H9 (cell line): Measurements from ENCODE around the gene TACR1. TPM values are rescaled to one million over a fixed set of nuclear protein-coding genes. Genes with fewer than 3 reads are reported as not detected.

Experiments used
- DNase-seq: peaks from one replicate; pipeline ENCODE4 v3.0.0-alpha.2; 2017
- H2AFZ ChIP-seq: one replicate; pipeline ENCODE4 v1.6.1; 2013; ENCODE audit warnings: mild to moderate bottlenecking, low read length, control low read depth, moderate library complexity
- H2AK5ac ChIP-seq: 2 replicates; pipeline ENCODE4 v1.6.1; 2013; ENCODE audit warnings: low read length, control low read depth, mixed read lengths; ENCODE audit not compliant: insufficient read length
- H2BK120ac ChIP-seq: one replicate; pipeline ENCODE4 v1.6.1; 2013; ENCODE audit warnings: low read depth, mild to moderate bottlenecking, low read length, control low read depth, inconsistent platforms; ENCODE audit not compliant: poor library complexity, severe bottlenecking
- H2BK12ac ChIP-seq: 2 replicates; pipeline ENCODE4 v1.6.1; 2013; ENCODE audit warnings: low read length, control low read depth, mixed read lengths, low read depth; ENCODE audit not compliant: insufficient read length
- H2BK15ac ChIP-seq: 2 replicates; pipeline ENCODE4 v1.6.1; 2013; ENCODE audit warnings: low read depth, low read length, control low read depth
- H2BK20ac ChIP-seq: one replicate; pipeline ENCODE4 v1.6.1; 2013; ENCODE audit warnings: low read depth, mild to moderate bottlenecking, low read length, control low read depth, inconsistent platforms; ENCODE audit not compliant: poor library complexity, severe bottlenecking
- H2BK5ac ChIP-seq: 2 replicates; pipeline ENCODE4 v1.6.1; 2013; ENCODE audit warnings: low read length, control low read depth, mixed read lengths; ENCODE audit not compliant: insufficient read length
- H3K14ac ChIP-seq: 2 replicates; pipeline ENCODE4 v1.6.1; 2013; ENCODE audit warnings: low read length, control low read depth; ENCODE audit not compliant: insufficient read depth
- H3K18ac ChIP-seq: 2 replicates; pipeline ENCODE4 v1.6.1; 2013; ENCODE audit warnings: low read depth, mild to moderate bottlenecking, mixed read lengths, low read length, control low read depth; ENCODE audit not compliant: insufficient read length
- H3K23ac ChIP-seq: 2 replicates; pipeline ENCODE4 v1.6.1; 2013; ENCODE audit warnings: low read length, control low read depth, mixed read lengths, low read depth; ENCODE audit not compliant: insufficient read length
- H3K23me2 ChIP-seq: 2 replicates; pipeline ENCODE4 v1.6.1; 2013; ENCODE audit warnings: low read depth, mild to moderate bottlenecking, mixed read lengths, low read length, control low read depth; ENCODE audit not compliant: insufficient read length, poor library complexity, severe bottlenecking
- H3K27ac ChIP-seq: 2 replicates; pipeline ENCODE4 v1.5.1; 2013; ENCODE audit warnings: low read length, control low read depth, mixed read lengths, low read depth; ENCODE audit not compliant: insufficient read length
- H3K27me3 ChIP-seq: 2 replicates; pipeline ENCODE4 v1.6.1; 2013; ENCODE audit warnings: low read length, control low read depth, inconsistent platforms; ENCODE audit not compliant: insufficient read depth
- H3K4ac ChIP-seq: 2 replicates; pipeline ENCODE4 v1.6.1; 2013; ENCODE audit warnings: low read depth, mild to moderate bottlenecking, control low read depth, inconsistent platforms, low read length, moderate library complexity
- H3K4me1 ChIP-seq: 2 replicates; pipeline ENCODE4 v1.6.1; 2013; ENCODE audit warnings: low read length, control low read depth, inconsistent platforms; ENCODE audit not compliant: insufficient read depth
- H3K4me2 ChIP-seq: 2 replicates; pipeline ENCODE4 v1.6.1; 2013; ENCODE audit warnings: low read length, control low read depth, mixed read lengths; ENCODE audit not compliant: insufficient read length, insufficient read depth
- H3K56ac ChIP-seq: 2 replicates; pipeline ENCODE4 v1.6.1; 2013; ENCODE audit warnings: low read depth, mild to moderate bottlenecking, mixed read lengths, low read length, control low read depth; ENCODE audit not compliant: insufficient read length
- H3K79me1 ChIP-seq: 2 replicates; pipeline ENCODE4 v1.6.1; 2013; ENCODE audit warnings: low read depth, mild to moderate bottlenecking, moderate library complexity, low read length, control low read depth, inconsistent platforms; ENCODE audit not compliant: insufficient read depth, poor library complexity, severe bottlenecking
- H3K79me2 ChIP-seq: 2 replicates; pipeline ENCODE4 v1.6.1; 2013; ENCODE audit warnings: low read length, control low read depth, inconsistent platforms; ENCODE audit not compliant: insufficient read depth
- H3K9ac ChIP-seq: 2 replicates; pipeline ENCODE4 v1.6.1; 2013; ENCODE audit warnings: low read length, control low read depth, mixed read lengths; ENCODE audit not compliant: insufficient read length; ENCODE audit errors: extremely low read depth
- H3K9me3 ChIP-seq: one replicate; pipeline ENCODE4 v1.6.1; 2013; ENCODE audit warnings: low read depth, low read length, inconsistent platforms; ENCODE audit not compliant: control insufficient read depth
- H3T11ph ChIP-seq: one replicate; pipeline ENCODE4 v1.6.1; 2013; ENCODE audit warnings: mild to moderate bottlenecking, low read length, control low read depth, inconsistent platforms
- H4K20me1 ChIP-seq: one replicate; pipeline ENCODE4 v1.6.1; 2013; ENCODE audit not compliant: control insufficient read depth, insufficient read length, insufficient read depth
- H4K5ac ChIP-seq: 2 replicates; pipeline ENCODE4 v1.6.1; 2013; ENCODE audit warnings: low read depth, mild to moderate bottlenecking, mixed read lengths, low read length, control low read depth; ENCODE audit not compliant: insufficient read length
- H4K8ac ChIP-seq: replicated peaks from 2 replicates; pipeline ENCODE4 v1.6.1; 2013; ENCODE audit warnings: low read length, control low read depth, mixed read lengths, low read depth; ENCODE audit not compliant: insufficient read length
- H4K91ac ChIP-seq: 2 replicates; pipeline ENCODE4 v1.6.1; 2013; ENCODE audit warnings: low read depth, mild to moderate bottlenecking, moderate library complexity, mixed read lengths, low read length, control low read depth; ENCODE audit not compliant: insufficient read length
- H3K27ac Mint-ChIP-seq, 3 experiments: 2 replicates in 2 of 3; 3 replicates in 1 of 3; pipeline ENCODE4 v1.8.0; 2020 to 2021; ENCODE audit warnings: mixed read lengths in 3 of 3, mild to moderate bottlenecking in 1 of 3, moderate library complexity in 1 of 3
- H3K27me3 Mint-ChIP-seq: 2 replicates; pipeline ENCODE4 v1.8.0; 2021; ENCODE audit warnings: low read depth, mild to moderate bottlenecking, moderate library complexity, mixed read lengths
- H3K36me3 Mint-ChIP-seq, 3 experiments: 2 replicates in 2 of 3; 3 replicates in 1 of 3; pipeline ENCODE4 v1.8.0; 2020 to 2021; ENCODE audit warnings: low read depth in 3 of 3, mixed read lengths in 3 of 3; ENCODE audit not compliant: insufficient read depth in 1 of 3
- H3K4me1 Mint-ChIP-seq, 2 experiments: 2 replicates each; pipeline ENCODE4 v1.8.0; 2020; ENCODE audit warnings: mixed read lengths in 2 of 2
- H3K4me3 Mint-ChIP-seq, 2 experiments: 2 replicates in 1 of 2; 3 replicates in 1 of 2; pipeline ENCODE4 v1.8.0; 2020 to 2021; ENCODE audit warnings: mild to moderate bottlenecking in 2 of 2, mixed read lengths in 2 of 2, moderate library complexity in 1 of 2
- H3K9me3 Mint-ChIP-seq, 2 experiments: 2 replicates in 1 of 2; 3 replicates in 1 of 2; pipeline ENCODE4 v1.8.0; 2020; ENCODE audit warnings: mild to moderate bottlenecking in 2 of 2, mixed read lengths in 2 of 2, moderate library complexity in 1 of 2
- CTCF ChIP-seq: fragments of 200-600 bp; sonication (generic); conservative IDR thresholded peaks from 3 replicates; pipeline ENCODE4 v1.8.0; 2021; ENCODE audit warnings: antibody characterized with exemption, mild to moderate bottlenecking
- total RNA-seq: library from RNA; stranded (reverse); gene quantifications from 2 replicates; pipeline ENCODE4 v1.2.1, GENCODE V29; 2021

TACR1 gene
- total RNA-seq, 1 experiment from 2014 or later = 1.4 TPM

DNA sequence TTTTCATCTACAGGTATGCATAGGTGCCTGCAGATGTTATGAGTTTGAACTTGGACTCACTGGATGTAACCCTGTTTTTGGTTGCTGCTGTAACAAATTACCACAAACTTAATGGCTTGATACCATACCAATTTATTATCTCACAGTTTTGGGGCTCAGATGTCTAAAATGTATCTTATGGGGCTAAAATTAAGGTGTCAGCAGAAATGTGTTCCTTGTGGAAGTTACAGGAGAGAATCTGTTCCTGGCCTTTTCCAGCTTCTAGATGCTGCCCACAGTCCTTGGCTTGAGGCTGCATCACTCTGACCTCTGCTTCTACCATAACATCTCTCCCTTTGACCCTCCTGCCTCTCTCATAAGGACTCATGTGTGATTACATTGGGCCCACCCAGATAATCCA, 193.3 kb downstream of the TACR1 start:
- H2BK5ac ChIP-seq = no peak overlapping the region
- no peaks in the 10 kb centered on the region for H3K27me3 ChIP-seq
- no peak for TF ChIP-seq CTCF
- no peak overlapping the region for H4K91ac ChIP-seq
- no peak overlapping the region for H2AK5ac ChIP-seq
- H3K27me3 Mint-ChIP-seq = no peaks in the 10 kb centered on the region; the same call in 1 of the 2 replicates
- no peak overlapping the region for H3K14ac ChIP-seq
- H3K9me3 Mint-ChIP-seq = no peaks in the 10 kb centered on the region; a peak in 1 of 5 replicates
- no peak overlapping the region for H2BK20ac ChIP-seq
- no peak overlapping the region for H3K23ac ChIP-seq
- no peak overlapping the region for H3K4me2 ChIP-seq
- no peaks in the 10 kb centered on the region for H3K23me2 ChIP-seq
- H4K8ac ChIP-seq = no peak overlapping the region
- H2BK120ac ChIP-seq = no peak overlapping the region
- no peak overlapping the region for H3K56ac ChIP-seq
- H3K27ac Mint-ChIP-seq = no peak overlapping the region
- no peaks in the 10 kb centered on the region for H3K4me1 ChIP-seq
- H3K18ac ChIP-seq = no peak overlapping the region
- H2BK12ac ChIP-seq = no peak overlapping the region
- no peaks in the 10 kb centered on the region for H4K20me1 ChIP-seq
- DNase-seq = no peak
- no peak overlapping the region for H3K4ac ChIP-seq
- no peaks in the 10 kb centered on the region; a peak in 1 of 7 replicates for H3K36me3 Mint-ChIP-seq
- no peaks in the 10 kb centered on the region for H3K79me1 ChIP-seq
- no peak overlapping the region for H3K9ac ChIP-seq
- H2BK15ac ChIP-seq = no peak overlapping the region
- no peaks in the 10 kb centered on the region for H3K9me3 ChIP-seq
- H3K4me3 Mint-ChIP-seq = no peak overlapping the region
- no peak overlapping the region for H3K27ac ChIP-seq
- no peak overlapping the region for H4K5ac ChIP-seq
- no peak overlapping the region for H3T11ph ChIP-seq
- H2AFZ ChIP-seq = no peak overlapping the region
- H3K79me2 ChIP-seq = no peaks in the 10 kb centered on the region
- no peaks in the 10 kb centered on the region for H3K4me1 Mint-ChIP-seq
